HCT116 (cell line): ENCODE results near the gene MOAP1. TPM values are rescaled to one million over a fixed set of nuclear protein-coding genes. Genes with fewer than 3 reads are reported as not detected.

Experiments used
- ATAC-seq: fragments of 200-7000 bp; cut with Tn5 transposase; 2 replicates; pipeline ENCODE4 v1.9.1; 2020; ENCODE audit warnings: mild to moderate bottlenecking, moderate library complexity
- Bru-seq: library from RNA; stranded (reverse); fragments of 400-500 nt; gene quantifications from one replicate; lab custom pipeline; 2021; lab: Mats Ljungman, UMichigan
- BruChase-seq, 2 experiments: library from RNA; stranded (reverse); fragments of 400-500 nt; gene quantifications; one replicate each; lab custom pipeline; 2021; lab: Mats Ljungman, UMichigan
- BruUV-seq: library from RNA; stranded (reverse); fragments of 400-500 nt; replicated peaks from 2 replicates; lab custom pipeline; 2021; lab: Mats Ljungman, UMichigan
- CTCF ChIA-PET: fragments of 300-600 bp; sonication (Branson Sonifier 250); formaldehyde crosslinking; loops from one replicate; lab custom pipeline; 2021; ENCODE audit warnings: antibody characterized with exemption; lab: Charles Lee
- POLR2A ChIA-PET: fragments of 300-600, 350-600 bp; sonication (Branson Sonifier 250); formaldehyde crosslinking; loops from one replicate; lab custom pipeline; 2021; ENCODE audit warnings: antibody characterized with exemption; lab: Charles Lee
- RAD21 ChIA-PET, 2 experiments: fragments of 300-600 bp; sonication (Branson Sonifier 250); formaldehyde crosslinking; loops; one replicate each; lab custom pipeline; 2023; ENCODE audit warnings: low total read pairs in 2 of 2; ENCODE audit not compliant: uncharacterized antibody in 2 of 2, unreplicated experiment in 2 of 2, low non-redundant PET in 1 of 2; lab: Charles Lee
- DNase-seq: peaks from one replicate; pipeline ENCODE4 v3.0.0-alpha.2; 2010; ENCODE audit warnings: low read depth, low spot score
- H2AFZ ChIP-seq: fragments of 200-600 bp; shearing (Covaris generic), sonication (generic); 2 replicates; pipeline ENCODE4 v1.6.1; 2017; ENCODE audit warnings: low read depth, mixed run types, mixed read lengths, antibody characterized with exemption, low read length; ENCODE audit not compliant: poor library complexity, severe bottlenecking
- H3K27ac ChIP-seq: 2 replicates; pipeline ENCODE4 v1.5.1; 2012; ENCODE audit warnings: low read depth, low read length
- H3K27me3 ChIP-seq: fragments of 200-600 bp; sonication (generic); 2 replicates; pipeline ENCODE4 v1.6.1; 2016; ENCODE audit warnings: mixed run types, low read length, mixed read lengths; ENCODE audit not compliant: insufficient read depth
- H3K36me3 ChIP-seq, 2 experiments: fragments of 200-500 bp in 1 of 2; fragments of 200-600 bp in 1 of 2; sonication (Bioruptor generic) in 1 of 2; sonication (generic) in 1 of 2; 2 replicates each; pipeline versions ENCODE4 v1.5.1 to v1.6.1; 2014 to 2016; ENCODE audit warnings: low read length in 2 of 2, inconsistent platforms in 1 of 2, mixed read lengths in 1 of 2, mixed run types in 1 of 2; ENCODE audit not compliant: insufficient read depth in 2 of 2, control insufficient read depth in 1 of 2
- H3K4me1 ChIP-seq, 2 experiments: fragments of 200-600 bp in 1 of 2; sonication (generic) in 1 of 2; 2 replicates each; pipeline versions ENCODE4 v1.5.1 to v1.6.1; 2012 to 2017; ENCODE audit warnings: low read length in 2 of 2, inconsistent platforms in 1 of 2, mild to moderate bottlenecking in 1 of 2, mixed read lengths in 1 of 2, mixed run types in 1 of 2, moderate library complexity in 1 of 2; ENCODE audit not compliant: insufficient read depth in 2 of 2, control insufficient read depth in 1 of 2
- H3K4me2 ChIP-seq: fragments of 200-600 bp; sonication (generic); 2 replicates; pipeline ENCODE4 v1.6.1; 2017; ENCODE audit warnings: mixed run types, low read length, mixed read lengths
- H3K4me3 ChIP-seq, 2 experiments: fragments of 200-600 bp in 1 of 2; sonication (generic) in 1 of 2; replicated peaks in 1 of 2; 2 replicates each; pipeline ENCODE4 v1.5.1; 2011 to 2016; ENCODE audit warnings: low read length in 2 of 2, control low read depth in 1 of 2, low read depth in 1 of 2, mild to moderate bottlenecking in 1 of 2, mixed read lengths in 1 of 2, mixed run types in 1 of 2
- H3K79me2 ChIP-seq: fragments of 200-600 bp; sonication (generic); 2 replicates; pipeline ENCODE4 v1.6.1; 2017; ENCODE audit warnings: mild to moderate bottlenecking, mixed run types, low read length, moderate library complexity, mixed read lengths; ENCODE audit not compliant: insufficient read depth
- H3K9ac ChIP-seq: fragments of 200-600 bp; sonication (generic); 2 replicates; pipeline ENCODE4 v1.6.1; 2016; ENCODE audit warnings: low read length, mixed read lengths
- H3K9me2 ChIP-seq: fragments of 200-600 bp; sonication (generic), shearing (Covaris generic); 2 replicates; pipeline ENCODE4 v1.6.1; 2017; ENCODE audit warnings: mixed run types, mild to moderate bottlenecking, moderate library complexity; ENCODE audit not compliant: insufficient read depth
- H3K9me3 ChIP-seq, 2 experiments: fragments of 200-500 bp in 1 of 2; fragments of 200-600 bp in 1 of 2; sonication (Bioruptor generic) in 1 of 2; sonication (generic) in 1 of 2; 2 replicates each; pipeline ENCODE4 v1.6.1; 2014 to 2017; ENCODE audit warnings: low read length in 2 of 2, mixed read lengths in 2 of 2, inconsistent platforms in 1 of 2, low read depth in 1 of 2, mild to moderate bottlenecking in 1 of 2, mixed run types in 1 of 2, moderate library complexity in 1 of 2; ENCODE audit not compliant: control insufficient read depth in 1 of 2, insufficient read depth in 1 of 2
- H4K20me1 ChIP-seq: fragments of 200-600 bp; sonication (generic), shearing (Covaris generic); 2 replicates; pipeline ENCODE4 v1.6.1; 2017; ENCODE audit warnings: mixed run types, mild to moderate bottlenecking, moderate library complexity; ENCODE audit not compliant: insufficient read depth
- CBX3 ChIP-seq: IDR thresholded peaks from 2 replicates; pipeline ENCODE4 v1.6.1; 2012; ENCODE audit warnings: low read depth
- CEBPB ChIP-seq: IDR thresholded peaks from 2 replicates; pipeline ENCODE4 v1.6.1; 2012; ENCODE audit warnings: low read depth
- EGR1 ChIP-seq: IDR thresholded peaks from 2 replicates; pipeline ENCODE4 v1.6.1; 2012; ENCODE audit warnings: low read depth
- ELF1 ChIP-seq: IDR thresholded peaks from 2 replicates; pipeline ENCODE4 v1.6.1; 2012; ENCODE audit warnings: low read depth, borderline replicate concordance
- EZH2 ChIP-seq: fragments of 200-600 bp; sonication (generic); IDR thresholded peaks from 2 replicates; pipeline ENCODE4 v1.6.1; 2017; ENCODE audit warnings: antibody characterized with exemption, mixed run types
- FOSL1 ChIP-seq: IDR thresholded peaks from 2 replicates; pipeline ENCODE4 v1.6.1; 2012; ENCODE audit warnings: low read depth
- POLR2A ChIP-seq: IDR thresholded peaks from 2 replicates; pipeline ENCODE4 v1.7.0; 2011; ENCODE audit warnings: borderline replicate concordance; ENCODE audit not compliant: insufficient read depth, insufficient read length; ENCODE audit errors: extremely low read depth
- POLR2AphosphoS5 ChIP-seq: IDR thresholded peaks from 2 replicates; pipeline ENCODE4 v1.6.1; 2011; ENCODE audit warnings: mild to moderate bottlenecking, low read depth, low read length, moderate library complexity
- RAD21 ChIP-seq: IDR thresholded peaks from 2 replicates; pipeline ENCODE4 v1.6.1; 2012; ENCODE audit warnings: low read depth, mild to moderate bottlenecking
- REST ChIP-seq: IDR thresholded peaks from 2 replicates; pipeline ENCODE4 v1.6.1; 2012; ENCODE audit warnings: low read depth
- SIN3A ChIP-seq: IDR thresholded peaks from 2 replicates; pipeline ENCODE4 v1.6.1; 2012; ENCODE audit warnings: low read depth
- SP1 ChIP-seq: IDR thresholded peaks from 2 replicates; pipeline ENCODE4 v1.6.1; 2012; ENCODE audit warnings: low read depth
- SRF ChIP-seq: IDR thresholded peaks from 2 replicates; pipeline ENCODE4 v1.6.1; 2012; ENCODE audit warnings: low read depth
- YY1 ChIP-seq: IDR thresholded peaks from 2 replicates; pipeline ENCODE4 v1.6.1; 2011; ENCODE audit warnings: low read length, low read depth, moderate library complexity, mild to moderate bottlenecking; ENCODE audit not compliant: insufficient replicate concordance; ENCODE audit errors: extremely low read depth
- ZFX ChIP-seq: fragments of 450-650 bp; IDR thresholded peaks from 2 replicates; pipeline ENCODE4 v1.6.1; 2017
- ZNF274 ChIP-seq: fragments of 200-500 bp; sonication (Bioruptor generic); IDR thresholded peaks from 2 replicates; pipeline ENCODE4 v1.6.1; 2014; ENCODE audit warnings: mild to moderate bottlenecking, low read depth, low read length, inconsistent platforms
- intact Hi-C: fragments of 100-400 bp; cut with micrococcal nuclease; formaldehyde crosslinking; loops from 2 replicates; pipeline ENCODE4 v1.10.0; 2022
- long read RNA-seq: library from polyadenylated mRNA; unstranded; transcript quantifications from one replicate; pipeline ENCODE4 v2.0.0, GENCODE V29; 2021; ENCODE audit not compliant: unreplicated experiment
- polyA plus RNA-seq: library from polyadenylated mRNA; unstranded; fragments of >200 nt; gene quantifications from 2 replicates; pipeline ENCODE4 v1.2.1, GENCODE V29; 2012; ENCODE audit warnings: missing spikeins
- total RNA-seq: library from RNA; stranded (reverse); gene quantifications from one replicate; pipeline ENCODE4 v1.2.1, GENCODE V29; 2021; ENCODE audit not compliant: unreplicated experiment
- TF ChIP-seq, protein P1 (sequence below): IDR thresholded peaks from 2 replicates; pipeline ENCODE4 v1.6.1; 2012
- TF ChIP-seq, protein P2 (sequence below): IDR thresholded peaks from 2 replicates; pipeline ENCODE4 v1.6.1; 2012
- TF ChIP-seq, protein P3 (sequence below), 3 experiments: fragments of 200-600 bp in 1 of 3; sonication (generic) in 1 of 3; IDR thresholded peaks in 2 of 3; conservative IDR thresholded peaks in 1 of 3; 2 replicates each; pipeline ENCODE4 v1.5.1; 2012 to 2017; ENCODE audit warnings: low read depth in 2 of 3, low read length in 2 of 3, antibody characterized with exemption in 1 of 3, borderline replicate concordance in 1 of 3, control low read depth in 1 of 3, mild to moderate bottlenecking in 1 of 3, mixed read lengths in 1 of 3, mixed run types in 1 of 3, moderate library complexity in 1 of 3; ENCODE audit not compliant: insufficient read depth in 1 of 3

MOAP1 gene
- total RNA-seq (14.2 TPM), Bru-seq, nascent RNA (percentile 88 among the genes with signal in this experiment), BruChase-seq, experiment 1, labeled RNA remaining after a 6-hour chase (percentile 74 among the genes with signal in this experiment), BruChase-seq, experiment 2, labeled RNA remaining after a 2-hour chase (percentile 98 among the genes with signal in this experiment)
- 12.3 and 13.4 TPM in 2 replicates for polyA plus RNA-seq
- long read RNA-seq, transcript MOAP1-201 (3 exons, 2,441 nt), result major isoform, 22 of 29 reads
- long read RNA-seq, partial matches to known transcripts, result 0 of 29 reads
- long read RNA-seq, other reads (novel, unspliced or antisense), result 5 of 29 reads

GRCh38 chr14:93184391-93185348 lies at the start of gene MOAP1, which contains the start of gene LYSET:
Gene MOAP1 (minus strand): TSS chr14:93184897. CDS start chr14:93184242, 655 bp downstream.
Gene LYSET (plus strand): TSS chr14:93185317. CDS start chr14:93185406, 89 bp downstream.
- peak within 1 kb of the TSS; percentile 94 for H3K27ac ChIP-seq
- peak; percentile 86 for ATAC-seq
- peak within 1 kb of the TSS; percentile 71 to 94 for H3K4me3 ChIP-seq
- no peak within 1 kb of the TSS for H2AFZ ChIP-seq
- no peaks in the 10 kb centered on the region for H3K9me2 ChIP-seq
- H3K4me2 ChIP-seq, result peak within 1 kb of the TSS; percentile 75
- ChIA-PET CTCF (interaction anchor here (0.6 to 2.2 kb wide), 5 partner anchors 10 to 731 kb away, joined by 3 to 10 read pairs (median 4); partner anchors contain the start of genes GON7 and UBR7), RAD21 (interaction anchor here in 1 of 2 experiments (0.6 kb wide), 1 partner anchor 357 kb away, joined by 6 read pairs; no protein-coding TSS in a partner anchor), POLR2A (interaction anchor here (0.6 to 1.0 kb wide), 5 partner anchors 10 to 72 kb away, joined by 3 to 12 read pairs (median 3); no protein-coding TSS in a partner anchor)
- peaks cover 0 to 14% of the 10 kb centered on the region in 2 experiments for H3K36me3 ChIP-seq
- no peaks in the 10 kb centered on the region for H3K27me3 ChIP-seq
- peaks cover 36% of the 10 kb centered on the region for H3K79me2 ChIP-seq
- no peaks in the 10 kb centered on the region for H4K20me1 ChIP-seq
- intact Hi-C loops, result no loop called here
- DNase-seq, result no peak
- H3K9me3 ChIP-seq, result no peaks in the 10 kb centered on the region
- H3K9ac ChIP-seq, result peak within 1 kb of the TSS; percentile 83
- peaks cover 2 to 16% of the 10 kb centered on the region in 2 experiments; a peak in 3 of 4 replicates for H3K4me1 ChIP-seq
- BruUV-seq, result no TSS peak
- peak; percentile 75 for TF ChIP-seq SIN3A
- TF ChIP-seq RAD21, result no peak
- peak; percentile 96 for TF ChIP-seq ZFX
- no peak for TF ChIP-seq CEBPB
- TF ChIP-seq, protein P1, sequence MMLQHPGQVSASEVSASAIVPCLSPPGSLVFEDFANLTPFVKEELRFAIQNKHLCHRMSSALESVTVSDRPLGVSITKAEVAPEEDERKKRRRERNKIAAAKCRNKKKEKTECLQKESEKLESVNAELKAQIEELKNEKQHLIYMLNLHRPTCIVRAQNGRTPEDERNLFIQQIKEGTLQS, result no peak
- no peak for TF ChIP-seq REST
- TF ChIP-seq POLR2A, result peak; percentile 15
- peak; percentile 58 for TF ChIP-seq SP1
- no peak; the same call in 1 of the 2 replicates for TF ChIP-seq SRF
- no peak; the same call in 1 of the 2 replicates for TF ChIP-seq ELF1
- peak; percentile 78 for TF ChIP-seq EGR1
- TF ChIP-seq YY1, result no peak
- no peak for TF ChIP-seq ZNF274
- TF ChIP-seq, protein P2, sequence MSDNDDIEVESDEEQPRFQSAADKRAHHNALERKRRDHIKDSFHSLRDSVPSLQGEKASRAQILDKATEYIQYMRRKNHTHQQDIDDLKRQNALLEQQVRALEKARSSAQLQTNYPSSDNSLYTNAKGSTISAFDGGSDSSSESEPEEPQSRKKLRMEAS, result peak; percentile 40
- no peak for TF ChIP-seq EZH2
- TF ChIP-seq CBX3, result peak; percentile 43; the same call in 1 of the 2 replicates
- peak; percentile 88 for TF ChIP-seq POLR2AphosphoS5
- TF ChIP-seq FOSL1, result 0 out of 2 replicates have a peak, but pooled peaks have one; percentile 3
- TF ChIP-seq, protein P3, sequence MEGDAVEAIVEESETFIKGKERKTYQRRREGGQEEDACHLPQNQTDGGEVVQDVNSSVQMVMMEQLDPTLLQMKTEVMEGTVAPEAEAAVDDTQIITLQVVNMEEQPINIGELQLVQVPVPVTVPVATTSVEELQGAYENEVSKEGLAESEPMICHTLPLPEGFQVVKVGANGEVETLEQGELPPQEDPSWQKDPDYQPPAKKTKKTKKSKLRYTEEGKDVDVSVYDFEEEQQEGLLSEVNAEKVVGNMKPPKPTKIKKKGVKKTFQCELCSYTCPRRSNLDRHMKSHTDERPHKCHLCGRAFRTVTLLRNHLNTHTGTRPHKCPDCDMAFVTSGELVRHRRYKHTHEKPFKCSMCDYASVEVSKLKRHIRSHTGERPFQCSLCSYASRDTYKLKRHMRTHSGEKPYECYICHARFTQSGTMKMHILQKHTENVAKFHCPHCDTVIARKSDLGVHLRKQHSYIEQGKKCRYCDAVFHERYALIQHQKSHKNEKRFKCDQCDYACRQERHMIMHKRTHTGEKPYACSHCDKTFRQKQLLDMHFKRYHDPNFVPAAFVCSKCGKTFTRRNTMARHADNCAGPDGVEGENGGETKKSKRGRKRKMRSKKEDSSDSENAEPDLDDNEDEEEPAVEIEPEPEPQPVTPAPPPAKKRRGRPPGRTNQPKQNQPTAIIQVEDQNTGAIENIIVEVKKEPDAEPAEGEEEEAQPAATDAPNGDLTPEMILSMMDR (IDR thresholded peaks at IDR 0.05 in 2 of 3, conservative IDR thresholded peaks at IDR 0.05 in 1 of 3; ENCODE audit: borderline replicate concordance in 1 of 3, insufficient read depth in 1 of 3, low read depth in 2 of 3, low read length in 2 of 3), result peak in 2 of 3 experiments; percentile 6 to 31; a peak in 2 of 6 replicates
